ENCODE measurements around the gene AGBL4.

The AGBL4 gene

DNA sequence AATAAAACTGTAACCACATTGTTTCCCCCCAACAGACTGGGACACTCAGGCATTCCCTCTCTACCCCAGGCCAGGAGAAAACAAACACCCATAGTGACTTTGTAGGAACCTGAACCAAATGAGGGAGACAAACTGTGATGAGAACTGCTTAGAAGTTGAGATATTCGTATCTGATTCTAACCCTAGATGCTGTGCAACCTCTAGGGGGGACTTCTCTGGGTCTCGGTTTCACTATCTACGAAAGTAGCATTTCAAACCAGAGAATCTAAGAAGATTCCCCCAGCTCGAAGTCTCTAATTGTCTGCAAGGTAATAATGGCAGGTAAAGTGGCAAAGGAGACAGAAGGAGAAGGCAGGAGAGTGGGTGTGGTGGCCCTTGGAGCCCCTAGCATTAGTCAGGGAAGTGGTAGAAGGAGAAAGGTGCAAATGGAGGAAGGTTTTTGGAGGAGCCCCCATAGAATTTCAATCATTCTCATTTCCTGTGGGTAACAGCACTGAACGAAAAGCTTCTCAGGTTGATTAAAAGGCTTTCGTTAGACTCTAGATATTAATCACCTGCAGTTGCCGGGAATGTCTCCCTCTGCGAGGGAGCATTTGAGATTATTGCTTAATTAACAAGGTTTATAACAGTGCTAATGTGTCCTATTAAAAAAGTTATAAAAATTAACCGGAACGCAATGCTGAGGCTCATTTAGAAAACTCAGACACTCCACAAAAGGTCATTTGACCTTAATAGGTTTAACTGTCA, 1293.4 kb downstream of the AGBL4 start:
- TF ChIP-seq, protein P1, sequence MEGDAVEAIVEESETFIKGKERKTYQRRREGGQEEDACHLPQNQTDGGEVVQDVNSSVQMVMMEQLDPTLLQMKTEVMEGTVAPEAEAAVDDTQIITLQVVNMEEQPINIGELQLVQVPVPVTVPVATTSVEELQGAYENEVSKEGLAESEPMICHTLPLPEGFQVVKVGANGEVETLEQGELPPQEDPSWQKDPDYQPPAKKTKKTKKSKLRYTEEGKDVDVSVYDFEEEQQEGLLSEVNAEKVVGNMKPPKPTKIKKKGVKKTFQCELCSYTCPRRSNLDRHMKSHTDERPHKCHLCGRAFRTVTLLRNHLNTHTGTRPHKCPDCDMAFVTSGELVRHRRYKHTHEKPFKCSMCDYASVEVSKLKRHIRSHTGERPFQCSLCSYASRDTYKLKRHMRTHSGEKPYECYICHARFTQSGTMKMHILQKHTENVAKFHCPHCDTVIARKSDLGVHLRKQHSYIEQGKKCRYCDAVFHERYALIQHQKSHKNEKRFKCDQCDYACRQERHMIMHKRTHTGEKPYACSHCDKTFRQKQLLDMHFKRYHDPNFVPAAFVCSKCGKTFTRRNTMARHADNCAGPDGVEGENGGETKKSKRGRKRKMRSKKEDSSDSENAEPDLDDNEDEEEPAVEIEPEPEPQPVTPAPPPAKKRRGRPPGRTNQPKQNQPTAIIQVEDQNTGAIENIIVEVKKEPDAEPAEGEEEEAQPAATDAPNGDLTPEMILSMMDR (IDR thresholded peaks at IDR 0.05; ENCODE audit: low read depth, low read length) = no peak
- no peak overlapping the region for H3K4me3 ChIP-seq (ENCODE audit: low read depth, low read length)
- in situ Hi-C loops (cut with HindIII; ENCODE audit: low sequenced_read_pairs) = no loop called here
- DNase-seq (ENCODE audit: low read depth, low spot score) = no peak

GRCh38 chr1:48728584-48728983, 1295.2 kb downstream of the AGBL4 start:
- in situ Hi-C loops (cut with HindIII; ENCODE audit: low sequenced_read_pairs) = no loop called here
- no peak overlapping the region for H3K4me3 ChIP-seq (ENCODE audit: low read depth, low read length)
- TF ChIP-seq, protein P1 (IDR thresholded peaks at IDR 0.05; ENCODE audit: low read depth, low read length) = no peak
- no peak for DNase-seq (ENCODE audit: low read depth, low spot score)

DNA sequence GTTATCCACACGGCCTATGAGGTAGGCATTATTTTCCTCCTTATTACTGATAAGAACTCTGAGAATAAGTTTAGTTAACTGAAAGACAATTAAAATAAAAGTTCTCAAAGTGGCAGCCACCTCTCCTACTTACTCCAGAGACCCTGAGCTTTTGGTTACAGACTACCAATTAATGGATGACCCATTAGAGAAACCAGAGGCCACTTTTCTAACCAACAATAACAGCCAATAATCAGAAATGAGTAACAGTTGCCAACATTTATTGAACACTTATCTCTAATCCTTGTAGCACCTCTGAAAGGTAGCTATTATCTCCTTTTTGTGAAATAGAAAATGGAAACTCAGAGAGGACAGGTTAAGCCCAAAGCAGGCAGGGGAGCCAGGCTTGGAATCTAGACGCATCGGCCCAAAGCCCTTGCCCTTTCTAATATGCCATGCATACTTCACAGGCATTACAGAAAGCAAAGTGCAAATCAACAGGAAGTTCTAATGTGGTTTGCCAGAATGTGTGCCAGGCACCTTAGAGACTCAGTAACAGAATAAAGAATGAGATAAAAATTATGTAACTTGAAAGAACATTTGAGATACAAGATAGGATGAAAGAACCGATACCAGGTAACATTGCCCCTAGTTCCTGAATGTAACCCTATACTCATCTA, 1297.1 kb downstream of the AGBL4 start:
- in situ Hi-C loops (cut with HindIII; ENCODE audit: low sequenced_read_pairs) = no loop called here
- H3K4me3 ChIP-seq (ENCODE audit: low read depth, low read length) = no peak overlapping the region
- TF ChIP-seq, protein P1 (IDR thresholded peaks at IDR 0.05; ENCODE audit: low read depth, low read length) = no peak
- DNase-seq (ENCODE audit: low read depth, low spot score) = no peak

- H3K4me3 ChIP-seq (ENCODE audit: low read depth, low read length) = no peak overlapping the region
- TF ChIP-seq, protein P1 (IDR thresholded peaks at IDR 0.05; ENCODE audit: low read depth, low read length) = no peak
- DNase-seq (ENCODE audit: low read depth, low spot score) = no peak
- in situ Hi-C loops (cut with HindIII; ENCODE audit: low sequenced_read_pairs) = no loop called here
Measured at GRCh38 chr1:48726139-48726538, 1297.6 kb downstream of the AGBL4 start.

DNA sequence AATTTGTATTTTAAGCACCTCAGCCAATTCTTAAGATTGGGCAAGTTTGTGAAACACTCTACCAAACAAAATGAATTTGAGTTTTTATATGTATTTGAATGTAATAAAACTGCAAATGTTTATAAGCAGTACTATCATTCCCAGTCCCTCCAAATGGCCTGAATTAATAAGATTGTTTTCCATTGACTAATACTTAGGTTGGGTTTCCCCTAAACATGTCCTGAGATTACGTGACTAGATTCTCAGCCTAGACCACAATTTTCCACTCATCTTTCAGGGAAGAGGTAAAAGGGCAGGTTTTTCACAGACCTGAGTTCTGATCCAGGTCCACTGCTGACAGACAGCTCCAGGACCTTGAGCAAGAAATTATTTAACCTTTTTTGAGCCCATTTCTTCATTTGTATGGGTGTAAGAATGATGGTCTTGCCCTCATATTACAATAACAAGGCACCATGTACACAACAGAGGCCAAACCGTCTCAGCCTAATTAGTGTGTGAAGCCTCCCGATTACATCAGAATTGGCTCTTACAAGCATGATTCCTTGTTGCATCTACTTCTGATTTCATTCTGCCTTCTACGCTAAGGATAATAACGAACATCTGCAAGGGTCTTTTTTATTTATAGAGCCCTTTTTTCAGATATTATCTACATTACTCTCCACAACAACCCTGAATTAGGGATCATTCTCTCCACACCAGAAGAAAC, 1298.3 kb downstream of the AGBL4 start:
- in situ Hi-C loops (cut with HindIII; ENCODE audit: low sequenced_read_pairs) = no loop called here
- DNase-seq (ENCODE audit: low read depth, low spot score) = no peak
- TF ChIP-seq, protein P1 (IDR thresholded peaks at IDR 0.05; ENCODE audit: low read depth, low read length) = no peak
- no peak overlapping the region for H3K4me3 ChIP-seq (ENCODE audit: low read depth, low read length)

GRCh38 chr1:48720929-48721328, 1302.8 kb downstream of the AGBL4 start:
- TF ChIP-seq, protein P1 (IDR thresholded peaks at IDR 0.05; ENCODE audit: low read depth, low read length) = no peak
- DNase-seq (ENCODE audit: low read depth, low spot score) = no peak
- H3K4me3 ChIP-seq (ENCODE audit: low read depth, low read length) = no peak overlapping the region
- in situ Hi-C loops (cut with HindIII; ENCODE audit: low sequenced_read_pairs) = no loop called here
